Prostate gland (tissue), 2 donors: ENCODE measurements around the gene ATP6V1F. TPM values are rescaled to one million over a fixed set of nuclear protein-coding genes. Genes with fewer than 3 reads are reported as not detected.

Source experiments
- DNase-seq: peaks from one replicate; pipeline ENCODE4 v3.0.0-alpha.2; 2019; ENCODE audit warnings: low spot score
- H3K27ac ChIP-seq, 2 donors: fragments of 200-600 bp; sonication (generic); 2 replicates each; pipeline ENCODE4 v1.5.1; 2017 to 2019
- H3K27me3 ChIP-seq: fragments of 200-600 bp; sonication (generic); replicated peaks from 2 replicates; pipeline ENCODE4 v1.5.1; 2019; ENCODE audit not compliant: insufficient read depth
- H3K36me3 ChIP-seq, 2 donors: fragments of 200-600 bp; sonication (generic); 1 replicate in 1 of 2; 2 replicates in 1 of 2; pipeline versions ENCODE4 v1.5.1 to v1.8.1; 2017 to 2019
- H3K4me1 ChIP-seq: fragments of 200-600 bp; sonication (generic); replicated peaks from 2 replicates; pipeline ENCODE4 v1.5.1; 2019
- H3K4me3 ChIP-seq, 2 donors: fragments of 200-600 bp; sonication (generic); 2 replicates each; pipeline ENCODE4 v1.5.1; 2017 to 2019
- H3K9me3 ChIP-seq: fragments of 200-600 bp; sonication (generic); 2 replicates; pipeline ENCODE4 v1.5.1; 2017
- CTCF ChIP-seq, 4 experiments: fragments of 200-600 bp in 2 of 4; fragments of 450-650 bp in 2 of 4; sonication (generic) in 2 of 4; IDR thresholded peaks; 1 replicate in 3 of 4; 2 replicates in 1 of 4; pipeline ENCODE4 v1.5.1; 2016 to 2019; ENCODE audit warnings: antibody characterized with exemption in 4 of 4, mild to moderate bottlenecking in 2 of 4, moderate library complexity in 2 of 4
- POLR2A ChIP-seq: fragments of 450-650 bp; IDR thresholded peaks from one replicate; pipeline ENCODE4 v1.6.1; 2016; ENCODE audit warnings: antibody characterized with exemption, mild to moderate bottlenecking
- POLR2AphosphoS5 ChIP-seq: sonication (generic); formaldehyde crosslinking; IDR thresholded peaks from one replicate; pipeline ENCODE4 v1.6.1; 2017; ENCODE audit warnings: antibody characterized with exemption
- WGBS: methylation state at CpG from one replicate; pipeline ENCODE4 v1.1.5; 2018; 5-methylcytosine and 5-hydroxymethylcytosine counted together
- intact Hi-C: fragments of 100-400 bp; cut with DNase I; formaldehyde crosslinking; loops from one replicate; pipeline ENCODE4 v1.14.2; 2022
- total RNA-seq, 2 donors: library from RNA; depleted of rRNA; stranded (reverse); fragments of >200 nt; gene quantifications; one replicate each; pipeline ENCODE4 v1.1.0, GENCODE V29; 2016

The ATP6V1F gene
- total RNA-seq, 2 donors from 2014 or later, result 116 to 118 TPM

GRCh38 chr7:128865303-128865702 lies 2.6 kb downstream of the ATP6V1F start:
- Histone ChIP-seq H3K36me3 (no peaks in the 10 kb centered on the region), H3K27ac (no peak overlapping the region), H3K27me3 (no peaks in the 10 kb centered on the region), H3K9me3 (no peaks in the 10 kb centered on the region), H3K4me1 (peaks cover 9% of the 10 kb centered on the region), H3K4me3 (no peak overlapping the region)
- TF ChIP-seq POLR2A (no peak), CTCF (IDR thresholded peaks at IDR 0.05) (no peak), POLR2AphosphoS5 (no peak)
- DNase-seq, result no peak
- intact Hi-C loops, result loop anchor here (5.0 kb wide), 1 partner anchor 258 kb away; no protein-coding TSS in a partner anchor
- 94% methylated on average over 12 of the region's 12 CpGs for WGBS

- TF ChIP-seq POLR2AphosphoS5 (no peak), POLR2A (no peak), CTCF (IDR thresholded peaks at IDR 0.05) (no peak)
- no peaks in the 10 kb centered on the region for H3K27me3 ChIP-seq
- peaks cover 9% of the 10 kb centered on the region for H3K4me1 ChIP-seq
- intact Hi-C loops, result loop anchor here (5.0 kb wide), 1 partner anchor 259 kb away; no protein-coding TSS in a partner anchor
- 92% methylated on average over 27 of the region's 27 CpGs for WGBS
- no peaks in the 10 kb centered on the region for H3K9me3 ChIP-seq
- H3K36me3 ChIP-seq, result no peaks in the 10 kb centered on the region
- DNase-seq, result no peak
- no peak overlapping the region for H3K4me3 ChIP-seq
- H3K27ac ChIP-seq, result no peak overlapping the region
Observed at GRCh38 chr7:128865996-128866877, 3.6 kb downstream of the ATP6V1F start.

GRCh38 chr7:128867241-128867640 lies 4.6 kb downstream of the ATP6V1F start:
- Histone ChIP-seq H3K4me1 (peaks cover 9% of the 10 kb centered on the region), H3K9me3 (no peaks in the 10 kb centered on the region), H3K27ac (no peak overlapping the region), H3K27me3 (no peaks in the 10 kb centered on the region), H3K4me3 (no peak overlapping the region), H3K36me3 (no peaks in the 10 kb centered on the region)
- TF ChIP-seq POLR2A, result no peak
- no peak for TF ChIP-seq POLR2AphosphoS5
- no peak for TF ChIP-seq CTCF (IDR thresholded peaks at IDR 0.05)
- WGBS, result 67% methylated on average over 4 of the region's 4 CpGs
- intact Hi-C loops, result loop anchor here (5.0 kb wide), 1 partner anchor 260 kb away; no protein-coding TSS in a partner anchor
- DNase-seq, result no peak

GRCh38 chr7:128867842-128868623 lies 5.4 kb downstream of the ATP6V1F start:
- DNase-seq, result no peak
- H3K27ac ChIP-seq, result no peak overlapping the region
- no peaks in the 10 kb centered on the region for H3K36me3 ChIP-seq
- WGBS, result 68% methylated on average over 11 of the region's 11 CpGs
- H3K9me3 ChIP-seq, result no peaks in the 10 kb centered on the region
- peaks cover 9% of the 10 kb centered on the region for H3K4me1 ChIP-seq
- H3K4me3 ChIP-seq, result no peak overlapping the region
- intact Hi-C loops, result loop anchor here (5.0 kb wide), 1 partner anchor 261 kb away; no protein-coding TSS in a partner anchor
- no peaks in the 10 kb centered on the region for H3K27me3 ChIP-seq
- TF ChIP-seq POLR2AphosphoS5 (no peak), POLR2A (no peak), CTCF (IDR thresholded peaks at IDR 0.05) (no peak)
